ENCODE measurements around the gene PET100.

- TF ChIP-seq EP300 (IDR thresholded peaks at IDR 0.05; ENCODE audit: borderline replicate concordance) = no peak
- no peak for TF ChIP-seq EGR1 (IDR thresholded peaks at IDR 0.05)
- TF ChIP-seq REST (IDR thresholded peaks at IDR 0.05; ENCODE audit: low read depth) = no peak
- TF ChIP-seq MAX (IDR thresholded peaks at IDR 0.05) = no peak
- no peak for TF ChIP-seq TAF1 (IDR thresholded peaks at IDR 0.05; ENCODE audit: low read depth)
- no peak for TF ChIP-seq TCF12 (IDR thresholded peaks at IDR 0.05; ENCODE audit: low read depth)
- no peak for TF ChIP-seq TEAD4 (IDR thresholded peaks at IDR 0.05)
- no peak for TF ChIP-seq RAD21 (IDR thresholded peaks at IDR 0.05; ENCODE audit: low read depth)
- TF ChIP-seq FOXM1 (IDR thresholded peaks at IDR 0.05; ENCODE audit: borderline replicate concordance, low read depth) = no peak
- no peak for TF ChIP-seq YY1 (IDR thresholded peaks at IDR 0.05; ENCODE audit: low read depth)
- no peak for TF ChIP-seq ZBTB7A (IDR thresholded peaks at IDR 0.05; ENCODE audit: low read depth)
Measured at GRCh38 chr19:7620442-7621412, 8.9 kb upstream of the PET100 start.
